ENCODE measurements around the gene IDH3A.

DNA sequence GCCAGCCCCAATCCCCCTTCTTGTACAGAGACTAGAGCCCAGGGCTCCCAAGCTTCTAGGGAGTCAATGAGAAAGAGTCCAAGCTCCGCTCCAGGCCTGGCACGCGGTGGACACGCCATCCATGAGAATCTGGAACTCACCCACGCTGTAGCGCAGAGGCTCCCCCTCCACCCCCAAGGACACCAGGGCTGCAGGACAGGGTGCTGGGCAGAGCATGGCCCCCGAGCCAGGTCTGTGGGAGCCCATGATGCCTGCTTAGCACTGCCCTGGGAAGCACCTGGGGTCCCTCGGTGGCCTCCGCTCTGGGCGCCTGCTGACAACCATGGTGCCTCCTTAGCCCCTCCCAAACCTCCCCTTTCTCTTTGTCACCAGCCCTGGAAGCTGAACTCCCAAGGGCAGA lies 56.7 kb downstream of the IDH3A start:
- TF ChIP-seq POLR2A (IDR thresholded peaks at IDR 0.05; ENCODE audit: low read depth, low read length) = no peak
- TF ChIP-seq POLR2AphosphoS5 (IDR thresholded peaks at IDR 0.05; ENCODE audit: low read depth, low read length) = no peak

Measured in GM12892 (cell line).